Stimulated activated CD8-positive, alpha-beta memory T cell treated with anti-CD3 and anti-CD28 coated beads, Interleukin-15, amount 100 ng/mL, for 1 hour (primary cell): ENCODE data around the gene TK1.
"Not testable (repeated sequence)": the region's sequence is repeated elsewhere in the genome, so short reads cannot be mapped to it uniquely, and the experiment has no call there.

Source experiments
- DNase-seq: peaks from one replicate; pipeline ENCODE4 v3.0.0-alpha.2; 2020; ENCODE audit warnings: low read depth

The TK1 gene

GRCh38 chr17:78148286-78149016 is 38.4 kb downstream of the TK1 start:
- DNase-seq = no peak

DNA sequence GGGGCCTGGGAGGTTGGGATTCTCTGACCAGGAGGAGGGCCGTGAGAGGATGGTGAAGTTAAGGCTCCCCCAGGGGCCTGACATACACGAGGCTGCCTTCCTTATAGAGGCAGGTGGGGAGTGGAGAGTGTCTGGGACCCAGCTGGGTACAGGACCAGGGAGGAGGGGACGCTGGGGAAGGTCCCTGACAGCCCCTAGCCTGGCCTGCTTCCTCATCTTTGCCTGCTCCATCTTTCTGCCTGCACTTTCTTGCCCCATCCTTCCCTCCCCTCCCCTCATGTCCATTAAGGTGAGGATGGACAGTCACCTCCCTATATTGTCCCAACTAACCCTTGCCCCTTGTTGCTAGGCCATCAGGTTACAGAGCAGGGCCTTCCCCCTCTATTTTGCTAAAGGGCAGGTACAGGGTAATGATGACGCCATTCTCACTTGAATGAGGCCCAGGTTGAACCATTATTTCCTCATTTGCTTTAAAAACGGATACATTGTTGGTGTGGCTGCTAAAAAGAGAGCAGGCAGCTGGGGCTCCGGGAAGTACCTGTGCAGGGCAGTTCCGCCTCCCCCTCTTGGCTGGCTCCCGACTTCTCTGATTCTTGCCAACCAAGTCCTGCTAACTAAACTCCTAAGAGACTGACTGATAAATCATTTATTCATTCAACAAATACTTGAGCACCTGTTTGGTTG is 39.4 kb downstream of the TK1 start:
- no peak for DNase-seq

DNA sequence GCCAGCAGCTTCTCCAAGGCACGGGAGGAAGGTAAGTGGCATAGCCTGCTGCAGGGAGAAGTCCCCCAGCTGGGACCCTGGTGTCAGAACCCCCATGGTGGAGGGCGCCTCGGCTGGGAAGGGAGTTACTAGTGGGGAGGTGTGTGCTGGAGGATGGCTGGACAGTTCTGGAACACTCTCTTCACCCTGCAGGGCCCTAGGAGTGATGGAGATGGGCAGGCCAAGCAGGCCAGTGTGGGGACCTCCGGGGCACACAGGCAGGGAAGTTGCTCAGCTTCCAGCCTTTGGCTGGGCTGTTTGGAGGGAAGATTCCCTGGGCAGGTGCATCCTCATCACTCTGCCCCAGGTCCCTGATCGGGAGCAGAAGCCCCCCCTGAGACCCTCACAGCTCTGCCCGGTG is 40.0 kb downstream of the TK1 start:
- no peak for DNase-seq

DNA sequence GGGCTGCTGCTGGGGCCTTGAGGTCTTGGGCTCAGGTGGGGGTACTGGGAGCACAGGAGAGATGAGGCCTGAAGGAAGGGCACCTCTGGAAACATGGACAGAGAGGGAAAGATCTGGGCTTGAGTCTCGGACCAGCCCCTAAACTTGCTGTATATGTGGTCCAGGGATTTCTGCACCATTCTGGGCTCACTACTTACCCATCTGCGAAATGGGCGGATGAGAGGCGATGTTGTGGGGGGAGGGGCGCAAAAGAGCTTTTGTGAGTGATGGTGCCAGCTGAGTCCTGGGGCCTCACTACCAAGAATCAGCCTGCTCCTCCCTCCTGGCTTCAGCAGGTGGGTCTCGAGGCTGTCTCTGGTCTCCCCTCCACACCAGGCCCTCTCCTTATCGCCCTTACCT is 40.4 kb downstream of the TK1 start:
- no peak for DNase-seq

- no peak for DNase-seq
Measured at GRCh38 chr17:78144736-78145641, 41.9 kb downstream of the TK1 start.

- DNase-seq = no peak
Measured at GRCh38 chr17:78144147-78144719, 42.6 kb downstream of the TK1 start.

GRCh38 chr17:78143214-78144146 is 43.4 kb downstream of the TK1 start:
- no peak for DNase-seq

- DNase-seq = no peak
Measured at GRCh38 chr17:78142119-78142861, 44.6 kb downstream of the TK1 start.

DNA sequence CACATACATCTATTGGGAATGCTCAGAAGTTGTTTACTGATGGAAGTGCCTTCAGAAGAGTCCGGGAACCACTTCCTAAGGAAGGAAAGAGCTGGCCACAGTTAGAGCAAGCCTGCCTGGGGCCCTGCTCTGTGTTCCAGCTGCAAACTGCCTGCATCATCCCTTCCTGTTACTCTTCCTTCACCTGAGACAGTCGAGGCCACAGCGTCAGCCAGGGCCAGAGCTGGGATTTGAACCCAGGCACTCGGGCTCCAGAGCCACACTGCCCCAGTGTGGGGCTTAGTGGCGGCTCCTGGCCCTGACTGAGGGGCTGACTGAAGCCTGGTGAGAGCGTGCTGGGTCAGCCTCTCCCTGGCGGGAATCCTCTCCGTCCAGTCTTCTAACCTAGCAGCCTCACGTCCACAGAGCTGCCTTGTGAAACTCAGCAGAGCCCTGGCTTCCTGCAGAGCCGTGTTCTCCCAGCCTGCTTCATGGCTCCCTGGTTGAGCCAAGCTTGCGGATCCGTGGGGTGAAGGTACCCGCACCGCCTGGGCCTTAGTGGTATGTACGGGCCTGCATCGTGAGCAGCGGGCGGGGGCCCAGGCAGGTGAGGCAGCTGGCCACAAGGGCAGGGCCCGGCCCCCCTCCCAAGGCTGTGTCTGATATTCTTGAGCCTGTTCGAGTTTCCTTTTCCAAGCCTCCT is 45.3 kb downstream of the TK1 start:
- DNase-seq = no peak

DNA sequence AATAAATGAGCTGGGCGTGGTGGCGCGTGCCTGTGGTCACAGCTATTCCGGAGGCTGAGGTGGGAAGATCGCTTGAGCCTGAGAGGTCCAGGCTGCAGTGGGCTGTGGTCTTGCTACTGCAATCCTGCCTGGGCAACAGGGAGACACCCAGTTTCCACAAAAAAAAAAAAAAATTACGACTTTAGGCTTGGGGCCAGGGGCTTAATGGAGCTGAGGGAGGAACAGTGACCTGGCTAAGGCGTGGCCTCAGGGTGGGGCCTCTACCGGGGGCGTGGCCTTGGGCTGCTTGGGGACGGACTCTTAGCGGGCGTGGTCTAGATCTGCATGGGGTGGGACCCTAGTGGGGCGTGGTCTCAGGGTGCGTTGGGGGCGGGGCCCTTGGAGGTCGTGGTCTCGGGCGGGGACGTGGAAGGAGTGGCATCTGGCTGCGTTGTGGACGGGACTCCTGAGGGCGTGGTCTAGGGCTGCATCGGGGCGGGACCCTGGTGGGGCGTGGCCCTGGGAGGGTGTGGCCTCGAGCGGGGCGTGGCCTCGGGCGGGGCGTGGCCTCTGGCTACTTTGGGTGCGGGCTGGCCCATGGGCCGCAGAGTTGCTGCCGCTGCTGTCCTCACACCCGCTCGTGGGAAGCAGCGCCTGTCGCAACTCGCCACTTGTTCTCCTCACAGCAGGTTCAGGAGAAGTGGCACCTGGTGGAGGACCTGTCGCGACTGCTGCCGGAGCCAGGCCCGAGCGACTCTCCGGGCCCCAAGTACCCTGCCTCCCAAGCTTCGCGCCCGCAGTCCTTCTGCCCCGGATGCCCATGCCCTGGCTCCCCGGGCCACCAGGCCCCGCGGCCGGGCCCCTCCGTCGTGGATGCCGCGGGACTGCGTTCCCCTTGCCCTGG is 46.4 kb downstream of the TK1 start:
- DNase-seq = peak; percentile 80

GRCh38 chr17:78139861-78140168 is 47.0 kb downstream of the TK1 start:
- not testable (repeated sequence) for DNase-seq

- no peak for DNase-seq
Measured at GRCh38 chr17:78138204-78139060, 48.4 kb downstream of the TK1 start.

- no peak for DNase-seq
Measured at GRCh38 chr17:78137392-78138203, 49.3 kb downstream of the TK1 start.

- DNase-seq = no peak
Measured at GRCh38 chr17:78135858-78136500, 50.9 kb downstream of the TK1 start.

- no peak for DNase-seq
Measured at GRCh38 chr17:78134899-78135385, 51.9 kb downstream of the TK1 start.
